WTC11 (cell line): ENCODE results near the gene PDE3B.

Experiments
- JAZF1 ChIP-seq: fragments of 250-450 bp; sonication (Bioruptor Pico); IDR thresholded peaks from 2 replicates; pipeline ENCODE4 v1.9.0; 2021; ENCODE audit warnings: moderate library complexity, mild to moderate bottlenecking, inconsistent platforms
- MXD4 ChIP-seq: fragments of 250-450 bp; sonication (Bioruptor Pico); IDR thresholded peaks from 2 replicates; pipeline ENCODE4 v1.8.0; 2021; ENCODE audit warnings: mild to moderate bottlenecking, moderate library complexity, borderline replicate concordance
- NR3C1 ChIP-seq: sonication (generic); formaldehyde crosslinking; conservative IDR thresholded peaks from 2 replicates; pipeline ENCODE4 v1.8.1; 2023; ENCODE audit warnings: low read depth, mild to moderate bottlenecking, missing genetic modification reagents
- TEAD4 ChIP-seq: sonication (generic); formaldehyde crosslinking; IDR thresholded peaks from 2 replicates; pipeline ENCODE4 v1.8.0; 2022; ENCODE audit warnings: mild to moderate bottlenecking, missing genetic modification reagents
- ZNF671 ChIP-seq: fragments of 250-450 bp; sonication (Bioruptor Pico); IDR thresholded peaks from 2 replicates; pipeline ENCODE4 v1.8.0; 2021; ENCODE audit warnings: mild to moderate bottlenecking
- TF ChIP-seq, protein P1 (sequence below): fragments of 200-600 bp; IDR thresholded peaks from 2 replicates; pipeline ENCODE4 v1.8.0; 2022; ENCODE audit warnings: antibody characterized with exemption
- TF ChIP-seq, protein P2 (sequence below): fragments of 250-450 bp; sonication (Bioruptor Pico); IDR thresholded peaks from 2 replicates; pipeline ENCODE4 v1.8.0; 2021; ENCODE audit warnings: mild to moderate bottlenecking
- TF ChIP-seq, protein P3 (sequence below): sonication (generic); formaldehyde crosslinking; IDR thresholded peaks from 2 replicates; pipeline ENCODE4 v1.8.0; 2022; ENCODE audit warnings: mild to moderate bottlenecking, missing genetic modification reagents
- TF ChIP-seq, protein P4 (sequence below): sonication (generic); formaldehyde crosslinking; IDR thresholded peaks from 2 replicates; pipeline ENCODE4 v1.8.1; 2022; ENCODE audit warnings: mild to moderate bottlenecking, missing genetic modification reagents, moderate library complexity, borderline replicate concordance

DNA sequence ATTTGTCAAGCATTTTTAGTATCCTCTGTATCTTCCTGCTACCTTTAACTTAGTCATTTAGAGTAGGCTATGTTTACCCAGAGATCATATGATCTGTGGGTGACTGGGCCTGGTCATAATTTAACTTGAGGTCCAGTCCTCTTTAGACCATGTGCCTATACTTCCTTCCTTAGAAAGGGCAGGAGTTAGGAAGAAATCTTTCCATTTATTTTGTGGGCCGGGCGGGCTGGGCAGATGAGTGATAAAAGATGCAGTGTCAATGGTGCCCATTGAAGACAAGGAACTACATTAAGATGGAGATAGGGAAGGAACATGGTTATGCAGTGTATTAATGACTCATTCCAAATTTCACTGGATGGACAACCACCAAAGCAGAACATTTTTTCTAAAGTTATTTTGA lies 30.9 kb upstream of the PDE3B start:
- TF ChIP-seq, protein P1, sequence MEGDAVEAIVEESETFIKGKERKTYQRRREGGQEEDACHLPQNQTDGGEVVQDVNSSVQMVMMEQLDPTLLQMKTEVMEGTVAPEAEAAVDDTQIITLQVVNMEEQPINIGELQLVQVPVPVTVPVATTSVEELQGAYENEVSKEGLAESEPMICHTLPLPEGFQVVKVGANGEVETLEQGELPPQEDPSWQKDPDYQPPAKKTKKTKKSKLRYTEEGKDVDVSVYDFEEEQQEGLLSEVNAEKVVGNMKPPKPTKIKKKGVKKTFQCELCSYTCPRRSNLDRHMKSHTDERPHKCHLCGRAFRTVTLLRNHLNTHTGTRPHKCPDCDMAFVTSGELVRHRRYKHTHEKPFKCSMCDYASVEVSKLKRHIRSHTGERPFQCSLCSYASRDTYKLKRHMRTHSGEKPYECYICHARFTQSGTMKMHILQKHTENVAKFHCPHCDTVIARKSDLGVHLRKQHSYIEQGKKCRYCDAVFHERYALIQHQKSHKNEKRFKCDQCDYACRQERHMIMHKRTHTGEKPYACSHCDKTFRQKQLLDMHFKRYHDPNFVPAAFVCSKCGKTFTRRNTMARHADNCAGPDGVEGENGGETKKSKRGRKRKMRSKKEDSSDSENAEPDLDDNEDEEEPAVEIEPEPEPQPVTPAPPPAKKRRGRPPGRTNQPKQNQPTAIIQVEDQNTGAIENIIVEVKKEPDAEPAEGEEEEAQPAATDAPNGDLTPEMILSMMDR, result no peak
- TF ChIP-seq NR3C1 (CRISPR knock-in tag) (no peak), ZNF671 (CRISPR knock-in tag) (no peak), MXD4 (CRISPR knock-in tag) (no peak), TEAD4 (CRISPR knock-in tag) (no peak), JAZF1 (CRISPR knock-in tag) (no peak)
- TF ChIP-seq, protein P2, sequence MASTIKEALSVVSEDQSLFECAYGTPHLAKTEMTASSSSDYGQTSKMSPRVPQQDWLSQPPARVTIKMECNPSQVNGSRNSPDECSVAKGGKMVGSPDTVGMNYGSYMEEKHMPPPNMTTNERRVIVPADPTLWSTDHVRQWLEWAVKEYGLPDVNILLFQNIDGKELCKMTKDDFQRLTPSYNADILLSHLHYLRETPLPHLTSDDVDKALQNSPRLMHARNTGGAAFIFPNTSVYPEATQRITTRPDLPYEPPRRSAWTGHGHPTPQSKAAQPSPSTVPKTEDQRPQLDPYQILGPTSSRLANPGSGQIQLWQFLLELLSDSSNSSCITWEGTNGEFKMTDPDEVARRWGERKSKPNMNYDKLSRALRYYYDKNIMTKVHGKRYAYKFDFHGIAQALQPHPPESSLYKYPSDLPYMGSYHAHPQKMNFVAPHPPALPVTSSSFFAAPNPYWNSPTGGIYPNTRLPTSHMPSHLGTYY (CRISPR knock-in tag), result no peak
- TF ChIP-seq, protein P3, sequence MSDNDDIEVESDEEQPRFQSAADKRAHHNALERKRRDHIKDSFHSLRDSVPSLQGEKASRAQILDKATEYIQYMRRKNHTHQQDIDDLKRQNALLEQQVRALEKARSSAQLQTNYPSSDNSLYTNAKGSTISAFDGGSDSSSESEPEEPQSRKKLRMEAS, result no peak
- TF ChIP-seq, protein P4, sequence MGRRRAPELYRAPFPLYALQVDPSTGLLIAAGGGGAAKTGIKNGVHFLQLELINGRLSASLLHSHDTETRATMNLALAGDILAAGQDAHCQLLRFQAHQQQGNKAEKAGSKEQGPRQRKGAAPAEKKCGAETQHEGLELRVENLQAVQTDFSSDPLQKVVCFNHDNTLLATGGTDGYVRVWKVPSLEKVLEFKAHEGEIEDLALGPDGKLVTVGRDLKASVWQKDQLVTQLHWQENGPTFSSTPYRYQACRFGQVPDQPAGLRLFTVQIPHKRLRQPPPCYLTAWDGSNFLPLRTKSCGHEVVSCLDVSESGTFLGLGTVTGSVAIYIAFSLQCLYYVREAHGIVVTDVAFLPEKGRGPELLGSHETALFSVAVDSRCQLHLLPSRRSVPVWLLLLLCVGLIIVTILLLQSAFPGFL, result no peak
